Measurements from ENCODE around the gene TNFRSF8. TPM values are rescaled to one million over a fixed set of nuclear protein-coding genes. Genes with fewer than 3 reads are reported as not detected.
A peak's percentile ranks its signal among the peaks of the same experiment; 100 is the strongest.
"Not testable (repeated sequence)": the region's sequence is repeated elsewhere in the genome, so short reads cannot be mapped to it uniquely, and the experiment has no call there.

Gene TNFRSF8
- total RNA-seq, 3 donors from 2014 or later: 0.31 to 0.51 TPM; not detected in 1

DNA sequence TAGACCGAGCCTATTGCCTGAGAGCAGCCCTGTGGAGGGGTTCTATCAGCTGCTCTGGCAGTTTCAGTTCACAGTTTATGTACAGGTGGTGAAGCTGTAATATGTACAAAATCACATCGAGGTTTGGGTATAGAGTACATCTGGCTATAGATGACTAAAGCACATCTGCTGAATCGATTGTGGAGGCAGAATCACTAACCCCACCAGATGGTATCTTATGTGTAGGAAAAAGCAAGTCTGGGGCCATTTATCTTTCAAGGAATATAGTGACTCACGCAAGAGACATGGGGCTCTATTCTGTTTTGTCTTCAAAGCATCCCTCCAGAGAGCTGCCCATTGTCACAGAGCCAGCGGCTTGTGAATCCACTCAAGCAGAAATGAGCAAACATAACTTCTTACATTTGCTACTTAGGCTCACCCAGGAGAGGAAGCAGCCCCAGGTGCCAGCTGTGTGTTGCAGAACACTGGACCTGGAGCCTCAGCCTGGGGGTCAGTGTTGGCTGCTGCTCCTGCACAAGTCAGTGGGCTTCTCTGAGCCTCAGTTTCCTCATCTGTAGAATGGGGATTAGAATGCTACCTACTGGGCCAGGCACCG, 22.5 kb upstream of the TNFRSF8 start:
- no peaks in the 10 kb centered on the region for H3K4me1 ChIP-seq (ENCODE audit: low read depth)
- H3K9me3 ChIP-seq: no peaks in the 10 kb centered on the region
- no peak overlapping the region for H3K4me3 ChIP-seq
- no peaks in the 10 kb centered on the region for H3K36me3 ChIP-seq (ENCODE audit: low read depth)
- TF ChIP-seq CTCF (IDR thresholded peaks at IDR 0.05): no peak
- ATAC-seq (peak; percentile 59), DNase-seq (no peak)
- intact Hi-C loops (cut with DNase I, micrococcal nuclease): no loop called here

GRCh38 chr1:12044187-12044877, 18.8 kb upstream of the TNFRSF8 start:
- H3K4me1 ChIP-seq (ENCODE audit: low read depth); H3K4me3 ChIP-seq; H3K9me3 ChIP-seq; DNase-seq; ATAC-seq; H3K36me3 ChIP-seq (ENCODE audit: low read depth); intact Hi-C loops (cut with DNase I, micrococcal nuclease): not testable (repeated sequence)

DNA sequence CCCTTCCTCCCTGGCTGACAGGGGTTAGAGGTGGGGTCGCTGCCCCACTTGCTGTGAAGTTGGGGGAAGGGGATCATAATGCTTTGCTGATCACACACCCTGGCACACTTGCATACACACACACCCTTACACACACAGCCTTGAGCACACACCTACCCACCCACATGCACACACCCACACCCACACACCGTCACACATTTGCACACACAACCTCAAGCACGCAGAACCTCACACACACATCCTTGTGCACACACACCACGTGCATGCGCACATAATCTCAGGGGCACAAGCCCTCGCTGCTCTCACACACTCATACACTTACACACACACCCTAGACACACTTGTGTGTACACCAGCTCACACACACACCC, 16.4 kb upstream of the TNFRSF8 start:
- H3K36me3 ChIP-seq (ENCODE audit: low read depth): no peaks in the 10 kb centered on the region
- H3K9me3 ChIP-seq: no peaks in the 10 kb centered on the region
- TF ChIP-seq CTCF (IDR thresholded peaks at IDR 0.05): no peak
- no peak for ATAC-seq
- no peak for DNase-seq
- H3K4me3 ChIP-seq: no peak overlapping the region
- H3K4me1 ChIP-seq (ENCODE audit: low read depth): no peaks in the 10 kb centered on the region
- intact Hi-C loops (cut with DNase I, micrococcal nuclease): no loop called here

GRCh38 chr1:12047120-12047876, 15.8 kb upstream of the TNFRSF8 start:
- no peak overlapping the region for H3K4me3 ChIP-seq

GRCh38 chr1:12048372-12048771, 14.7 kb upstream of the TNFRSF8 start:
- no peaks in the 10 kb centered on the region for H3K9me3 ChIP-seq
- no peaks in the 10 kb centered on the region for H3K36me3 ChIP-seq (ENCODE audit: low read depth)
- H3K4me3 ChIP-seq: no peak overlapping the region
- TF ChIP-seq CTCF (IDR thresholded peaks at IDR 0.05): no peak
- ATAC-seq: no peak
- DNase-seq: no peak
- intact Hi-C loops (cut with DNase I, micrococcal nuclease): no loop called here
- no peaks in the 10 kb centered on the region for H3K4me1 ChIP-seq (ENCODE audit: low read depth)

More at GRCh38 chr1:12047120-12047876, 15.8 kb upstream of the TNFRSF8 start:
- DNase-seq (no peak), ATAC-seq (peak; percentile 14)
- Histone ChIP-seq H3K4me1 (ENCODE audit: low read depth) (no peaks in the 10 kb centered on the region), H3K36me3 (ENCODE audit: low read depth) (no peaks in the 10 kb centered on the region), H3K9me3 (no peaks in the 10 kb centered on the region)
- intact Hi-C loops (cut with DNase I, micrococcal nuclease): no loop called here
- TF ChIP-seq CTCF (IDR thresholded peaks at IDR 0.05): no peak

DNA sequence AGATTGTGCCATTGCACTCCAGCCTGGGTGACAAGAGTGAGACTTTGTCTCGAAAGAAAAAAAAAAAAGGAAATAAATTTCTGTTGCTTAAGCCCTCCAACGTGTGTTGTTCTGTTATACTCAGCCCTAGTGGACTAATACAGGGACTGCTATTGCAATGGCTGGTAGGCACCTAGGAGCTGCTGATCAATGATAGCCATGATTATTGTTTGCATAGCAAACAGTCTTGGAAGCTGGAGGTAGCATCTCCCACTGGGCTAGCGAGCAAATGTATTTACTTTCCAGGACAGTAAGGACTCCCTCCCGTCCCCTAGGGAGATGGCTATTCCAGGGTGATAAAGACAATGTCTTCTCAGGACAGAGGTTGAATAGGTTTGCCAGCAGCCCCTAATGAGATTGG, 13.5 kb upstream of the TNFRSF8 start:
- no peaks in the 10 kb centered on the region for H3K36me3 ChIP-seq (ENCODE audit: low read depth)
- ATAC-seq (no peak), DNase-seq (no peak)
- no peaks in the 10 kb centered on the region for H3K4me1 ChIP-seq (ENCODE audit: low read depth)
- intact Hi-C loops (cut with DNase I, micrococcal nuclease): no loop called here
- TF ChIP-seq CTCF (IDR thresholded peaks at IDR 0.05): no peak
- H3K9me3 ChIP-seq: no peaks in the 10 kb centered on the region
- no peak overlapping the region for H3K4me3 ChIP-seq
